ENCODE results near the gene NGEF. TPM values are rescaled to one million over a fixed set of nuclear protein-coding genes. Genes with fewer than 3 reads are reported as not detected.
A peak's percentile ranks its signal among the peaks of the same experiment; 100 is the strongest.
"Not testable (repeated sequence)": the region's sequence is repeated elsewhere in the genome, so short reads cannot be mapped to it uniquely, and the experiment has no call there.

Gene NGEF
- total RNA-seq, 1 experiment from 2014 or later, result 71.3 TPM

GRCh38 chr2:233053928-233054784, 41.1 kb upstream of the NGEF start:
- Histone ChIP-seq H3F3A (ENCODE audit: low read length, unreplicated experiment) (peaks cover 4% of the 10 kb centered on the region), H3K79me2 (ENCODE audit: low read length) (no peaks in the 10 kb centered on the region), H3K36me3 (ENCODE audit: low read depth, low read length) (peaks cover 2% of the 10 kb centered on the region; the same call in 1 of the 2 replicates), H3K9ac (ENCODE audit: low read length) (no peak overlapping the region), H3K4me1 (ENCODE audit: insufficient read depth, low read length) (peaks cover 50% of the 10 kb centered on the region), H3K27me3 (ENCODE audit: low read length) (no peaks in the 10 kb centered on the region), H2AFZ (ENCODE audit: low read length) (peak overlapping the region; percentile 33; the same call in 1 of the 2 replicates), H4K20me1 (ENCODE audit: low read length) (no peaks in the 10 kb centered on the region), H3K27ac (ENCODE audit: low read length) (no peak overlapping the region), H3K9me2 (replicated peaks; ENCODE audit: low read length) (no peaks in the 10 kb centered on the region), H3K9me3 (ENCODE audit: low read length) (no peaks in the 10 kb centered on the region), H3K4me2 (ENCODE audit: low read length) (no peak overlapping the region), H3K4me3 (ENCODE audit: low read length) (no peak overlapping the region)
- TF ChIP-seq EZH2phosphoT487 (IDR thresholded peaks at IDR 0.05; ENCODE audit: borderline replicate concordance, low read length), result no peak
- no peak for TF ChIP-seq EZH2 (IDR thresholded peaks at IDR 0.05; ENCODE audit: low read length, unreplicated experiment)
- TF ChIP-seq, protein P1, sequence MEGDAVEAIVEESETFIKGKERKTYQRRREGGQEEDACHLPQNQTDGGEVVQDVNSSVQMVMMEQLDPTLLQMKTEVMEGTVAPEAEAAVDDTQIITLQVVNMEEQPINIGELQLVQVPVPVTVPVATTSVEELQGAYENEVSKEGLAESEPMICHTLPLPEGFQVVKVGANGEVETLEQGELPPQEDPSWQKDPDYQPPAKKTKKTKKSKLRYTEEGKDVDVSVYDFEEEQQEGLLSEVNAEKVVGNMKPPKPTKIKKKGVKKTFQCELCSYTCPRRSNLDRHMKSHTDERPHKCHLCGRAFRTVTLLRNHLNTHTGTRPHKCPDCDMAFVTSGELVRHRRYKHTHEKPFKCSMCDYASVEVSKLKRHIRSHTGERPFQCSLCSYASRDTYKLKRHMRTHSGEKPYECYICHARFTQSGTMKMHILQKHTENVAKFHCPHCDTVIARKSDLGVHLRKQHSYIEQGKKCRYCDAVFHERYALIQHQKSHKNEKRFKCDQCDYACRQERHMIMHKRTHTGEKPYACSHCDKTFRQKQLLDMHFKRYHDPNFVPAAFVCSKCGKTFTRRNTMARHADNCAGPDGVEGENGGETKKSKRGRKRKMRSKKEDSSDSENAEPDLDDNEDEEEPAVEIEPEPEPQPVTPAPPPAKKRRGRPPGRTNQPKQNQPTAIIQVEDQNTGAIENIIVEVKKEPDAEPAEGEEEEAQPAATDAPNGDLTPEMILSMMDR (conservative IDR thresholded peaks at IDR 0.05; ENCODE audit: low read depth, low read length), result peak; percentile 96
- no TSS peak for BruUV-seq (replicated peaks)
- intact Hi-C loops (cut with micrococcal nuclease), result loop anchor here (5.0 to 10.0 kb wide), 3 partner anchors 113 to 179 kb away; partner anchors contain the start of gene SNORC
- ATAC-seq (no peak), DNase-seq (peak; percentile 62)
- ChIA-PET POLR2A (ENCODE audit: unreplicated experiment) (no interaction called here), CTCF (interaction anchor here (0.5 to 0.6 kb wide), 2 partner anchors 8 to 21 kb away, joined by 3 to 5 read pairs; no protein-coding TSS in a partner anchor)

DNA sequence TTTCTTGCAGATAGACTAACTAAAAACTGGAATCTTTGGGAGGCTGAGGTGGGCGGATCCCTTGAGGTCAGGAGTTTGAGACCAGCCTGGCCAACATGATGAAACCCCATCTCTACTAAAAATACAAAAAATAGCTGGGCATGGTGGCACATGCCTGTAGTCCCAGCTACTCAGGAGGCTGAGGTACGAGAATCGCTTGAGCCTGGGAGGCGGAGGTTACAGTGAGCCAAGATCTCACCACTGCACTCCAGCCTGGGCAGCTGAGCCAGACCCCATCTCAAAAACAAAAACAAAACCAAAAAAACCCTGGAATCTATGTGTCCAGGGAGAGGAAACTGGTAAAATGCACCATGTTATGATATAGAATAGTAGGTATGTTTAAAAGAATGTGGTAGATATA, 39.5 kb upstream of the NGEF start:
- H3K27me3 ChIP-seq (ENCODE audit: low read length); DNase-seq; H3K4me3 ChIP-seq (ENCODE audit: low read length); POLR2A ChIA-PET (ENCODE audit: unreplicated experiment); H3K79me2 ChIP-seq (ENCODE audit: low read length); H3K36me3 ChIP-seq (ENCODE audit: low read depth, low read length); BruUV-seq (replicated peaks); H3K9me2 ChIP-seq (replicated peaks; ENCODE audit: low read length); H4K20me1 ChIP-seq (ENCODE audit: low read length); H3K9me3 ChIP-seq (ENCODE audit: low read length); ATAC-seq; H3F3A ChIP-seq (ENCODE audit: low read length, unreplicated experiment); H2AFZ ChIP-seq (ENCODE audit: low read length): not testable (repeated sequence)
- Histone ChIP-seq H3K27ac (ENCODE audit: low read length) (peak overlapping the region; percentile 91), H3K4me2 (ENCODE audit: low read length) (peak overlapping the region; percentile 23; the same call in 1 of the 2 replicates), H3K4me1 (ENCODE audit: insufficient read depth, low read length) (peaks cover 62% of the 10 kb centered on the region), H3K9ac (ENCODE audit: low read length) (peak overlapping the region; percentile 48)
- intact Hi-C loops (cut with micrococcal nuclease), result loop anchor here (5.0 to 10.0 kb wide), 3 partner anchors 115 to 178 kb away; partner anchors contain the start of gene SNORC
- CTCF ChIA-PET, result interaction anchor here (1.0 to 1.4 kb wide), 3 partner anchors 19 to 72 kb away, joined by 3 to 5 read pairs (median 4); no protein-coding TSS in a partner anchor

GRCh38 chr2:233051241-233052149, 38.4 kb upstream of the NGEF start:
- H3K4me1 ChIP-seq (ENCODE audit: insufficient read depth, low read length), result peaks cover 62% of the 10 kb centered on the region
- H3K4me3 ChIP-seq (ENCODE audit: low read length), result no peak overlapping the region
- peak; percentile 95 for DNase-seq
- peak; percentile 78 for ATAC-seq
- peaks cover 2% of the 10 kb centered on the region; the same call in 1 of the 2 replicates for H3K36me3 ChIP-seq (ENCODE audit: low read depth, low read length)
- no peaks in the 10 kb centered on the region for H3K79me2 ChIP-seq (ENCODE audit: low read length)
- H3K9me3 ChIP-seq (ENCODE audit: low read length), result no peaks in the 10 kb centered on the region
- peak overlapping the region; percentile 91 for H3K27ac ChIP-seq (ENCODE audit: low read length)
- BruUV-seq (replicated peaks), result no TSS peak
- no peak for TF ChIP-seq EZH2 (IDR thresholded peaks at IDR 0.05; ENCODE audit: low read length, unreplicated experiment)
- no peak for TF ChIP-seq EZH2phosphoT487 (IDR thresholded peaks at IDR 0.05; ENCODE audit: borderline replicate concordance, low read length)
- TF ChIP-seq, protein P1 (conservative IDR thresholded peaks at IDR 0.05; ENCODE audit: low read depth, low read length), result no peak
- no peaks in the 10 kb centered on the region for H3K27me3 ChIP-seq (ENCODE audit: low read length)
- ChIA-PET CTCF (interaction anchor here (0.5 to 1.4 kb wide), 5 partner anchors 18 to 656 kb away, joined by 3 to 5 read pairs (median 3); no protein-coding TSS in a partner anchor), POLR2A (ENCODE audit: unreplicated experiment) (interaction anchor here (0.6 to 0.7 kb wide), 2 partner anchors 115 to 199 kb away, joined by 3 to 4 read pairs; no protein-coding TSS in a partner anchor)
- H3K4me2 ChIP-seq (ENCODE audit: low read length), result peak overlapping the region; percentile 23
- H3K9me2 ChIP-seq (replicated peaks; ENCODE audit: low read length), result no peaks in the 10 kb centered on the region
- peak overlapping the region; percentile 15; the same call in 1 of the 2 replicates for H2AFZ ChIP-seq (ENCODE audit: low read length)
- no peaks in the 10 kb centered on the region for H4K20me1 ChIP-seq (ENCODE audit: low read length)
- peaks cover 4% of the 10 kb centered on the region for H3F3A ChIP-seq (ENCODE audit: low read length, unreplicated experiment)
- peak overlapping the region; percentile 48 for H3K9ac ChIP-seq (ENCODE audit: low read length)
- intact Hi-C loops (cut with micrococcal nuclease), result loop anchor here (5.0 to 10.0 kb wide), 3 partner anchors 116 to 177 kb away; partner anchors contain the start of gene SNORC
